Measurements from ENCODE around the gene ITLN2.
"Not testable (repeated sequence)": the region's sequence is repeated elsewhere in the genome, so short reads cannot be mapped to it uniquely, and the experiment has no call there.

The ITLN2 gene

DNA sequence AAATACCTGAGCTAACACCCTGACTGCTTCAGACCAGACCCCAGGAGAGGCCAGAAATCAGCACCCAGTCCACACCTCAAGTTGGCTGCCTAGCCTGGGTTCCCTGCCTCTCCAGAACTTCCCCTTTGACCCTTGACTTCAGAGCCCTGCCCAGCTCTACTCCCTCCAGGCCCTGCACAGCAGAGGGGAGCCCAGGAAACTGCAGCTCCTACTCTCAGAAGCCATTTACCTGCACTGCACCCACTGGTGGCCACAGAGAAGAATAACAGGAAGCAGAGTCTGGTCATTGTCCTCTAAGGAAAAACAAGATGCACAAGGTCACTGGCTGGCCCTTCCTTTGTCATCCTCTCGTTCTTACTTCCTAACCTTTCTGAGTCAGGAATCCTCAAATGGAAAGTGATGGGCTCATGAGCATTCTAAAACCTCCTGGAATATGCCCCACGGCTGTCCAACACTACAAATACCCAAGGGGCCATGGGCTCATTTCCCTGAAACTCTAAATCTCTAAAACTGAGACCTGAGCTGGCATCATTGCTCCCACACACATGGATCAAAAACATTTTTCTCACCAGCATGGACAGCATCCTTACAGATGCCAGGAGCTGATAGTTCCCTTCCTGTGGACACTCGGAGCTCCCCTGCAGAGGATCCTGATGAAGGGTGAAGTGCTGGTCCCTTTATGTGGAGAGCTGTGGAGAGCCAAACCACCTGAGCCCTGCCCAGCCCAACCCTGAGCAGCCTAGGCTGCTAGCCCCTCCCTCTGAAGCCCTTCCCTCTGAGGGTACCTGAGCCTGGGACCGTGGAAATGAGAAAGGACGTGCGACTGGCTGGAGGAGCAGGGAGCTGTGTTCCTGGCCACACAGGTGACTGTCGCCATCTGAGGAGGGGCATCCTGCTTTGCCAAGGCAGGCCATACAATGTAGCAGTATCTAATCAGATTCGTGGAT is at the start of gene ITLN2:
ITLN2 (minus strand) TSS at position 652 of the 947 bp plus-strand sequence; CDS start at position 584, 68 bp downstream.
- Histone ChIP-seq H3K27me3 (ENCODE audit: control insufficient read depth, insufficient read depth, low read length) (no peaks in the 10 kb centered on the region), H3K9me3 (ENCODE audit: control insufficient read depth, insufficient read depth, low read depth, low read length) (no peaks in the 10 kb centered on the region), H3K27ac (ENCODE audit: low read depth, low read length) (no peak within 1 kb of the TSS), H3K36me3 (ENCODE audit: control insufficient read depth, insufficient read depth, low read length) (no peaks in the 10 kb centered on the region), H3K4me1 (ENCODE audit: control insufficient read depth, insufficient read depth, low read length) (peaks cover 34% of the 10 kb centered on the region), H3K4me3 (ENCODE audit: low read depth, low read length) (no peak within 1 kb of the TSS), H3K9ac (ENCODE audit: low read length) (no peak within 1 kb of the TSS)

DNA sequence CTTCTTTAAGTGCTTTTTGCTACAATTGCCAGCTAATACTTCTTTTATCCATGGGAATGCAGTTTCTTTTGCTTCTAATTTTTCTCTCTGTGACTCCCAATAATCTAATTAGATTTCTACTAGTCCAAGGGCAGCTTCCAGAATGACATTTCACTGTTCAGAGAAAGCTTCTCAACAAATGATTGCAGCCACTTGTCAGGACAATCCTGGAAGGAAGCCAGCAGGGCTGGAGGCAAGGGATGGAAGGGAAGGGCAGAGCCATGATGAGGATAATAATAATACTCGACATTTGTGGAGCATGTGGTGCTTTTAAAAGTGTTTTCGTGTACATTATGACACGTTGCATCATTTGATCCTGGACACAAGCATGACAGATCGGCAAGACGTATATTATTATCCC is 46.9 kb upstream of the ITLN2 start:
- Histone ChIP-seq H3K27ac (ENCODE audit: low read depth, low read length) (no peak overlapping the region), H3K36me3 (ENCODE audit: control insufficient read depth, insufficient read depth, low read length) (peaks cover 58% of the 10 kb centered on the region), H3K27me3 (ENCODE audit: control insufficient read depth, insufficient read depth, low read length) (no peaks in the 10 kb centered on the region), H3K9me3 (ENCODE audit: control insufficient read depth, insufficient read depth, low read depth, low read length) (no peaks in the 10 kb centered on the region), H3K9ac (ENCODE audit: low read length) (no peak overlapping the region), H3K4me3 (ENCODE audit: low read depth, low read length) (no peak overlapping the region), H3K4me1 (ENCODE audit: control insufficient read depth, insufficient read depth, low read length) (peaks cover 6% of the 10 kb centered on the region; the same call in 1 of the 2 replicates)

DNA sequence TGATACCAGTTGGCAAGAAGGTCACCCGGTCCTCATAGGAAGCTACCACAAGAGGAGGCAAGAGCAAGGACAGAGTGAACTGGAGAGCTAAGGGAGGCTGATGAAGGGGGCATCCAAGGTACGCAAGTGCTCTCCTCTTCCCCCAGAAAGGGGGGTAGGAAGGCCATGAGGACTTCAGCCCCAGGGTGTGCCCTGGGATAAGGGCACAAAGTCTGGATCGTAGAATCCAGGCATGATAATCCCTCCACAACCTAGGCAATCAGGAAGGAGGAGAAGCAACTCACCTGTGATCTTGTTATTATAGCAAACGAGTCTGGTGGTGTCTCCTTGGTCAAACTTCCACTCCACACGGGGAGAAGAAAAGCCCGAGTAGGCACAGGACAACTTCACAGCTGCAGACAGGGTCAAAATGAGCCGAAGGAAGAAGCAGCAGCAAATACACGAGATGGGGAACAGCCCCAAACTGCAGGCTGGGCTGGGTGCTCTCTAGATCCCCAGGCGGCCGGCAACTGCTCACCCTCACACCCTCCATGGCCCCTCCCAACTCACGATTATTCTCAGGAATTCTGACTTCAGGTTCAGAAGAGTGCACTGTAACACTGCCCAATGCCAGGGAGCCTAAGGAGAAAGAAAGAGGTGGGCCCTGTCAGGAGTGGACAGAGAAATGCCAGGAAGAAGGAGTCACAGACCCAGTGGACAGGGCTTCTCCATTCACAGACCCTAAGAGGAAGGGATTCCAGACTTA is 46.3 kb upstream of the ITLN2 start:
- H3K4me3 ChIP-seq (ENCODE audit: low read depth, low read length): no peak overlapping the region
- no peaks in the 10 kb centered on the region for H3K27me3 ChIP-seq (ENCODE audit: control insufficient read depth, insufficient read depth, low read length)
- peaks cover 58% of the 10 kb centered on the region for H3K36me3 ChIP-seq (ENCODE audit: control insufficient read depth, insufficient read depth, low read length)
- H3K4me1 ChIP-seq (ENCODE audit: control insufficient read depth, insufficient read depth, low read length): peaks cover 3% of the 10 kb centered on the region; the same call in 1 of the 2 replicates
- H3K9me3 ChIP-seq (ENCODE audit: control insufficient read depth, insufficient read depth, low read depth, low read length): no peaks in the 10 kb centered on the region
- no peak overlapping the region for H3K9ac ChIP-seq (ENCODE audit: low read length)
- H3K27ac ChIP-seq (ENCODE audit: low read depth, low read length): no peak overlapping the region

DNA sequence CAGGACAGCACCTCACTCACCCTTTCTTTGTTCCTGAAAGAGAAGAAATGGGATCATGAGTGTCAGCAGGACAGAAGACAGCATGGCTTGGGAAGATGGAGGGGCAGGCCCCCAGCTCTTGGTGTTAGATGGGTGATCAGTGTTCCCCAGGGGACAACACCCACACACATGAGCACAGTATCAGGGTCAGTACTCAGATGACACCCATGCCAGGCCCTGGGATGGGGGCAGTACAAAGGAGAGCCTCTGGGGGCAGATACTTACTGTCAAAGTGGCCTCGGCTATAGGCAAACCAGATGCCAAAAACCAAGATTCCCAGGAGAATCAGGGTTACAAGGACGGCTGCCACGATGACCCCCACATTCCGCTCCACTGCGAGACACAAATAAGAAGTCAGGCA is 44.8 kb upstream of the ITLN2 start:
- H3K27me3 ChIP-seq (ENCODE audit: control insufficient read depth, insufficient read depth, low read length): no peaks in the 10 kb centered on the region
- H3K4me3 ChIP-seq (ENCODE audit: low read depth, low read length): no peak overlapping the region
- no peak overlapping the region for H3K27ac ChIP-seq (ENCODE audit: low read depth, low read length)
- no peak overlapping the region for H3K9ac ChIP-seq (ENCODE audit: low read length)
- H3K4me1 ChIP-seq (ENCODE audit: control insufficient read depth, insufficient read depth, low read length): peaks cover 3% of the 10 kb centered on the region; the same call in 1 of the 2 replicates
- no peaks in the 10 kb centered on the region for H3K9me3 ChIP-seq (ENCODE audit: control insufficient read depth, insufficient read depth, low read depth, low read length)
- peaks cover 67% of the 10 kb centered on the region for H3K36me3 ChIP-seq (ENCODE audit: control insufficient read depth, insufficient read depth, low read length)

DNA sequence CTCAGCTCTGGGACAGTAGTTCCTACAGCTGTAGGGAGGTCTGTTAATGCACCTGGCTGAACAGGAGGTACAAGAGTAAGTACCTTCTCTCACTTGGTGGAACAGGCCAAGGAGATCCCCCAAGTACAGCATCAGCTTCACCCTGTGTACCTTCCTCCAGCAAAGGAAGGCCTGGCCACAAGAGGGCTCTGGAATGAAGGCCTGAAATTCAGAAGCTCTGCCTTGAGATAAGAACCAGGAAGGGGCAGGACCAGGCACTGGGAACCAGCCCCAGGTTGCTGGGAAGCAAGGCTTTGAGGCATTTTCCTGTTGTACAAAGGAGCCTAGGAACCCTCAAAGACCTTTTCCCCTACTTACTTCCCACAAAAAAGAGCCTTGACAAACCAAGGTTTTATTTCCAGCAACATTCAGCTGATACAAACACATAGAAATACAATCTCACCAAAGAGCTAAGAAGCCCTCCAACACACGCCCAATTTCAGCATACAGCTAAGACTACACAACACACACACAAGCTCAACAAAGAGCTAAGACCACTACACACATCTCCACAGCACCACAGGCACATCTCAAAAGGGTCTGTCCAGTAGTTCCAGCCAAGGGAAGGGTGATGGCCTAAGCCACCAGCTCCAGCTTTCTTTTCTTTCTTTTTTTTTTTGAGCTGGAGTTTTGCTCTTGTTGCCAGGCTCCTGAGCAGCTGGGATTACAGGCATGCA is 42.9 kb upstream of the ITLN2 start:
- H3K4me1 ChIP-seq (ENCODE audit: control insufficient read depth, insufficient read depth, low read length): peaks cover 3% of the 10 kb centered on the region; the same call in 1 of the 2 replicates
- H3K9me3 ChIP-seq (ENCODE audit: control insufficient read depth, insufficient read depth, low read depth, low read length): no peaks in the 10 kb centered on the region
- no peak overlapping the region for H3K27ac ChIP-seq (ENCODE audit: low read depth, low read length)
- H3K9ac ChIP-seq (ENCODE audit: low read length): no peak overlapping the region
- peaks cover 67% of the 10 kb centered on the region for H3K36me3 ChIP-seq (ENCODE audit: control insufficient read depth, insufficient read depth, low read length)
- no peaks in the 10 kb centered on the region for H3K27me3 ChIP-seq (ENCODE audit: control insufficient read depth, insufficient read depth, low read length)
- no peak overlapping the region for H3K4me3 ChIP-seq (ENCODE audit: low read depth, low read length)

DNA sequence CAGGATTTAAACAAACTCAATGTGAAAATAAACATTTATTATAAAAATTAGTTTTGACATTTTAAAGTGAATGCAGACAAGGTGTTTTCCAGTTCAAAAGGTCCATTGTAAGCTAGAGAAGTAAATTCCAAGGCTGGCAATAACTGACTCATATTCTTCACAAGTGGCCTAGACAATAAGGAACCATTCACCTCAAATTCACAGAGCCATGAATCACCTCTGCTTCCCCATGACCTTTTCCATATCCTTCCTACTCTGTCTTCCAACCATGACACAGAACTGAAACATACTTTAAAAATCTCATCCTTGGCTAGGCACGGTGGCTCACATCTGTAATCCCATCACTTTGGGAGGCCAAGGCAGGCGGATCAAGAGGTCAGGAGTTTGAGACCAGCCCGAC is 41.6 kb upstream of the ITLN2 start:
- Histone ChIP-seq H3K9me3 (ENCODE audit: control insufficient read depth, insufficient read depth, low read depth, low read length) (no peaks in the 10 kb centered on the region), H3K9ac (ENCODE audit: low read length) (no peak overlapping the region), H3K36me3 (ENCODE audit: control insufficient read depth, insufficient read depth, low read length) (peaks cover 55% of the 10 kb centered on the region), H3K4me3 (ENCODE audit: low read depth, low read length) (no peak overlapping the region), H3K27me3 (ENCODE audit: control insufficient read depth, insufficient read depth, low read length) (no peaks in the 10 kb centered on the region), H3K27ac (ENCODE audit: low read depth, low read length) (no peak overlapping the region), H3K4me1 (ENCODE audit: control insufficient read depth, insufficient read depth, low read length) (peaks cover 3% of the 10 kb centered on the region; the same call in 1 of the 2 replicates)

DNA sequence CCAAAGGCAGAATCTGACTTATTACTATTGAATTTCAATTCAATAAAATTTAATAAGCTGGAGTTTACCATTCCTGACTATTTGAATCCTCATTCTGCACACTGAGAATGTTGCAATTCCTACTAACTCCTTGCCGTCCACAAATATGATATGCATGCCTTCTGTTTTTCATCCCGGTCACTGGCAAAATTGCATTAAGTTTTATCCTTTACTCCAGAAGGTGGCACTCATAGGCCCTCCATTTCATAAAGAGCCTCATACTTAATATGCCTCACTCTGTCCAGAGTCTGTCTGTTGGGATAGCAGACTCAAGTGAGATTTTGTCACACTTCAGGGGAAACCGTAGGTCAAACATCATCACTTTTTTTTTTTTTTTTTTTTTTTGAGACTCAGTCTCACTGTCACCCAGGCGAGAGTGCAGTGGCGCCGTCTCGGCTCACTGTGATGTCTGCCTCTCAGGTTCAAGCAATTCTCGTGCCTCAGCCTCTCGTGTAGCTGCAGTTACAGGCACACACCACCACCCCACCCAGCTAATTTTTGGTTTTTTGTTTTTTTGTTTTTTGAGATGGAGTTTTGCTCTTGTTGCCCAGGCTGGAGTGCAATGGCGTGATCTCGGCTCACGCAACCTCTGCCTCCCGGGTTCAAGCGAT is 39.1 kb upstream of the ITLN2 start:
- H3K27ac ChIP-seq (ENCODE audit: low read depth, low read length): no peak overlapping the region
- H3K4me3 ChIP-seq (ENCODE audit: low read depth, low read length): no peak overlapping the region
- H3K4me1 ChIP-seq (ENCODE audit: control insufficient read depth, insufficient read depth, low read length): peaks cover 11% of the 10 kb centered on the region
- H3K9ac ChIP-seq (ENCODE audit: low read length): no peak overlapping the region
- no peaks in the 10 kb centered on the region for H3K27me3 ChIP-seq (ENCODE audit: control insufficient read depth, insufficient read depth, low read length)
- no peaks in the 10 kb centered on the region for H3K9me3 ChIP-seq (ENCODE audit: control insufficient read depth, insufficient read depth, low read depth, low read length)
- peaks cover 30% of the 10 kb centered on the region for H3K36me3 ChIP-seq (ENCODE audit: control insufficient read depth, insufficient read depth, low read length)

DNA sequence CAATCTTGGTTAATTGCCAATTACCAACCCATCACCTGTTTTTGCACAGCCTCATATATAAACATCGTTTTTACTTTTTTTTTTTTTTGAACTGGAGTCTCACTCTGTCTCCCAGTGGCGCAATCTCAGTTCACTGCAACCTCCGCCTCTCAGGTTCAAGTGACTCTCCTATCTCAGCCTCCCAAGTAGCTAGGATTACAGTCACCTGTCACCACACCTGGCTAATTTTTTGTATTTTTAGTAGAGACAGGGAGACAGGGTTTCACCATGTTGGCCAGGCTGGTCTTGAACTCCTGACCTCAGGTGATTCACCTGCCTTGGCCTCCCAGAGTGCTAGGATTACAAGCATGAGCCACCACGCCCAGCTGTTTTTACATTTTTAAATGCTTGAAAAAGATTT is 37.4 kb upstream of the ITLN2 start:
- Histone ChIP-seq H3K4me1 (ENCODE audit: control insufficient read depth, insufficient read depth, low read length) (peaks cover 24% of the 10 kb centered on the region), H3K36me3 (ENCODE audit: control insufficient read depth, insufficient read depth, low read length) (peaks cover 14% of the 10 kb centered on the region)
- not testable (repeated sequence) for H3K27me3 ChIP-seq (ENCODE audit: control insufficient read depth, insufficient read depth, low read length); H3K9ac ChIP-seq (ENCODE audit: low read length); H3K9me3 ChIP-seq (ENCODE audit: control insufficient read depth, insufficient read depth, low read depth, low read length); H3K4me3 ChIP-seq (ENCODE audit: low read depth, low read length); H3K27ac ChIP-seq (ENCODE audit: low read depth, low read length)

DNA sequence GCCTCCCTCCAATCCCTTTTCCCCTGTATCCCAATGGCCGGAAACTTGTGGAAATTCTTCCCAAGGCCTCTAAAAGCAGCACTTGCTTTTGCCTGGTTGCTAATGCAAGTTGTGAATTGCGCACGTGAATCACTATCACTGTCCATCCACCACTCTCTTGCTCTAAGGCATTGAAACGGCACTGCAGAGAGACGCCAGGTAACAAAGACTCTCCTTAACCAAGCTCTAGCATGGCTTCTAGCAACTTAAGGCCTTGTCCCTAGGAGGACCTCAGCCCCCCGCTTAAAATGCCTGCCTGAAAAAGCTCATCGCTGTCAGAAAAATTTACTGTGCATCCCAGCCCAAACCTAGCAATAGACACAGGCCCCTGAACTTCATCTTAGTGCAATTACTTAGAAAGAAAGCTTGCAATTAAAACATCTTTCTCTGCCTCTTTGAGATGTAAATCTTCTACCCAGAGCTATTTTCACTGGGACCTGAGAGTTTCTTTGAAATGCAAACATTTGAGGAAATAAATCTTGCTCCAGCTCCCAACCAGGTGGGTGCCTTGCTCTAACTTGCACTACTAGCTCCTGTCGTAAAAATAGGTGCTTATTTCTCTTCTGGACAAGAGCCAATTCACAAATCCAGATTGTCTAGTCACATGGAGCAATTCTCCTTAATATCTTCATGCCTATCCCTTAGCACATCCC is 32.9 kb upstream of the ITLN2 start:
- Histone ChIP-seq H3K9ac (ENCODE audit: low read length) (peak overlapping the region; percentile 66), H3K36me3 (ENCODE audit: control insufficient read depth, insufficient read depth, low read length) (no peaks in the 10 kb centered on the region)

DNA sequence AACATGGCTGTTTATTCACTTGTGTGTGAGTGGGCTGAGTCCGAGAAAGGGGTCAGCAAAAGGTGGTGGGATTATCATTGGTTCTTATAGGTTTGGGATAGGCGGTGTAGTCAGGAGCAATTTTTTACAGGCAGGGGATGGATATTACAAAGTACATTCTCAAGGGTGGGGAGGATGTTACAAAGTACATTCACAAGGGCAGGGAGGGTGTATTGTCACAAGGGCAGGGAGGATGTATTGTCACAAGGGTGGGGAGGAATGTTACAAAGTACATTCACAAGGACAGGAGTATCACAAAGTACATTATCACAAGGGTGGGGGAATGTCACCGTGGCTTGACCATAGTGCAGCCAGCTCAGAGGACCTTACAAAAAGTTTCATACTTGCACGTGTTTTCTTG is 31.1 kb upstream of the ITLN2 start:
- no peaks in the 10 kb centered on the region for H3K36me3 ChIP-seq (ENCODE audit: control insufficient read depth, insufficient read depth, low read length)
- no peak overlapping the region for H3K4me3 ChIP-seq (ENCODE audit: low read depth, low read length)
- no peaks in the 10 kb centered on the region; the same call in 1 of the 2 replicates for H3K27me3 ChIP-seq (ENCODE audit: control insufficient read depth, insufficient read depth, low read length)
- H3K4me1 ChIP-seq (ENCODE audit: control insufficient read depth, insufficient read depth, low read length): peaks cover 43% of the 10 kb centered on the region
- H3K9me3 ChIP-seq (ENCODE audit: control insufficient read depth, insufficient read depth, low read depth, low read length): peaks cover 4% of the 10 kb centered on the region; the same call in 1 of the 2 replicates
- no peak overlapping the region for H3K27ac ChIP-seq (ENCODE audit: low read depth, low read length)
- no peak overlapping the region for H3K9ac ChIP-seq (ENCODE audit: low read length)

More for the DNA sequence above, 32.9 kb upstream of the ITLN2 start:
- peak overlapping the region; percentile 27; the same call in 1 of the 2 replicates for H3K4me3 ChIP-seq (ENCODE audit: low read depth, low read length)
- peak overlapping the region; percentile 78 for H3K27ac ChIP-seq (ENCODE audit: low read depth, low read length)
- H3K4me1 ChIP-seq (ENCODE audit: control insufficient read depth, insufficient read depth, low read length): peaks cover 35% of the 10 kb centered on the region
- H3K27me3 ChIP-seq (ENCODE audit: control insufficient read depth, insufficient read depth, low read length): no peaks in the 10 kb centered on the region
- H3K9me3 ChIP-seq (ENCODE audit: control insufficient read depth, insufficient read depth, low read depth, low read length): peaks cover 4% of the 10 kb centered on the region; the same call in 1 of the 2 replicates
